CD4-positive, alpha-beta T cell treated with Interleukin-4 for 4 hours (primary cell): Measurements from ENCODE around the gene ACP7.

Experiments
- DNase-seq: peaks from one replicate; pipeline ENCODE4 v3.0.0-alpha.2; 2020

Gene ACP7

GRCh38 chr19:39150807-39151600 is 66.8 kb downstream of the ACP7 start:
- DNase-seq, result no peak

DNA sequence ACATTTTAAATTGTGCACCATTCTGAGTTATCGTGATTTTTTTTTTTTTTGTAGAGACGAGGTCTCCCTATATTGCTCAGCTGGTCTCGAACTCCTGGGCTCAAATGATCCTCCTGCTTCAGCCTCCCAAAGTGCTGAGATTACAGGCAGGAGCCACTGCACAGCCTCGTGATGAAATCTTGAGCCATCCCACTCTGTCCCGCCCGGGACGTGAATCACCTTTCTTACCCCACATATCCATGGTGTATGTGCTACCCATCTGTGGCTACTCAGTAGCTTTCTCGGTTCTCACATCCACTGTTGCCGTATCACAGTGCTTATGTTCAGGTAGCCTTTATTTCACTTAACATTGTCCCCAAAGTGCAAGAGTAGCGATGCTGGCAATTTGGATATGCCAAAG is 67.9 kb downstream of the ACP7 start:
- DNase-seq, result no peak

GRCh38 chr19:39154100-39154628 is 70.0 kb downstream of the ACP7 start:
- no peak for DNase-seq

DNA sequence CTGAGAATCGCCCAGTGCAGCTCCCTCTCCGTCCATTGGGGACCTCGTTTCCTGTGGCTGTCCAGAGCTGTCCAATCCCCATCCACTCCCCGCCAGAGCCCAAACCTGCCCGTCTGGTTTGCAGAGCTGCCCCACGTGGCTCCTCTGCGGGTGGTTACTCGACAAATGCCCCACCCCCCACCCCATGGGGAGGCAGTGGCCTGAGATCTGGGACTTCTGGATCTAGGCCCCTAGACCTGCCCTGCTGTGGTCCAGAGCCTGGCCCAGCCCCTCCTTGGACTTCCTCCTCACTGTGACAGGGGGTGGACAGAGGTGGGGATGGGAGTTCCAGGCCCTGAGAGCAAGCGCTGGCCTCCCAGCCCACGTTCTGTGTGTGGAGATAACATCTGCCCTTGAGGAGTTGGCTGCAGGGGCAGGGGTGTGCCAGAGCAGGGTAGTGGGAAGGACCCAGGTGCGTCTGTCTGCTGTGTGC is 70.5 kb downstream of the ACP7 start:
- DNase-seq, result no peak

- DNase-seq, result no peak
These were observed 71.0 kb downstream of the ACP7 start for GRCh38 chr19:39155114-39155700.

DNA sequence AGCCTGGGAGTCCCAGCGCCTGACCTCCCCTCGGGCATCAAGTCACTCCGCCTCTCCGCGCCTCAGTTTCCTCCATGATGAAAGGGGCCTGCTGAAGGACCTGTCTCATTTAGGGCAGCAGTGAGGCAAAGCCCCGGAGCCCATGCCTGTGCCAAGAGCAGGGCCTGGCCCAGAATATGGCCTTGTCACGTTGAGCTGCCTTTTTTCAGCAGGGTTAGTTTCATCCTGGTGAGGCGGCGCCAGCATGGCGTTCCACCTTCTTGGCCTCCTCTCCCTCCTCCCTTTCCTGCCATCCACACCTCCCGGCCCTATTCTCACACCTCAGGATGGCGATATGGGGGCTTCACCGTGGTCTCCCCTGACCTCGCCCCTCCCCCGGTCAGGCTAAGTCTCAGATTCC is 71.6 kb downstream of the ACP7 start:
- no peak for DNase-seq

GRCh38 chr19:39156326-39157230 is 72.4 kb downstream of the ACP7 start:
- DNase-seq, result no peak

DNA sequence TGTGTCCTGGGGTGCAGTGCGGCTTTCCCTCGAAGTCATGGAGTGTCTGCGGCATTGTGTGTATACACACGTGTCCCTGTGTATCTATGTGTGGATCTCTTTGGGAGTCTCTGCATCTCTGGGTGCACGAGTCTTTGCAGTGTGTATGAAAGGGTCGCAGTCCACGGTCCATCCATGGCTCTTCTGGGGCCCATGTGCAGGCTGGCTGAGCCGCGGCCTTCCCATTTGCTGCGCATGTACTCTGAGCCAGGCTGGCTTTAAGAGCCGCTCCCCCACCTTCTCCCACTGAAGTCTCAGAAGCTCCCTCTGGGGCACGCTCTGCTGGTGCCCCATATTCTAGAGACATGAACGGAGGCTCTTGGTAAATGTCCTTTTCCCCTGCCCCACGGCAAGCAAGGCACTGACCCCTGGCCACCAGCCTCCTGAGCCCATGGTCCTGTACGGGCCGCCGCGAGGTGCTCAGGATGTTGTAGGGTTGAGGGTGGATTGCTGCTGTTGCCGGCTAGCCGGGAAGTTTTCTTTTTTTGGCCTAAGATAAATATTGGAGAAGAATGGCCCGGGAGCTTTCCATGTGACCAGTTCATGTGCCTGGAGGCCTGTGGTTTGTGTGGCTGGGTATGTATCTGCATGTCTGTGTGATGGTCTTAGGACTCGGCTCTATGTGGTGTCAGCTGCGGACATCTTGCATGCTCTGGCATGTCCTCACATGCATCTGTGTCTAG is 73.3 kb downstream of the ACP7 start:
- DNase-seq, result no peak

- no peak for DNase-seq
These were observed 73.8 kb downstream of the ACP7 start for GRCh38 chr19:39157997-39158389.

DNA sequence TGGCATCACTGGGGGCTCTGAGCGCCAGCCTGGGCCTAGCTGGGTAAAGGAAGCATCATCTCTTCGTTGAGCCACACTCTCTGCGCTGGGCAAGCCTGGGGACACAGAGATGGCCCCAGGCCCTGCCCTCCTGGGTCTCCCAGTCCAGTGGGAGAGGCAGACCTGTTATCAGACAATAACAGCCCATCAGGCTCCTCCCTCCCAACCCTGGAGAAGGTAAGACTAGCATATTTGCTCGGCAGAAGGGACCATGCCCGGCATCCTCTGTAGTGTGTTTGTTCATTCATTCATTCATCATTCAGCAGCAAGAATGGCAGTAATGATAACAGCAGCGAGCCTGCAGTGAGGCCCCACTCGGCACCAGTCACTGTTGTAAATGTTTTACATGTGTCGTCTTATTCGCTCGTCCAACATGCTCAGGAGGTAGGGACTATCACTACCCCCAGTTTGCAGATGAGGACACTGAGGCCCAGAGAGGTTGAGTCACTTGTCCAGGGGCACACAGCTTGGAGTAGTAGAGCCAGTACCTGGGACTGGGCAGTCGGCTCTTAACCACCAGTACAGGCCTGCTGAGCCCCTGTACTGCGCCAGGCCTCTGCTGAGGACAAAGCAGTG is 74.6 kb downstream of the ACP7 start:
- DNase-seq, result no peak

DNA sequence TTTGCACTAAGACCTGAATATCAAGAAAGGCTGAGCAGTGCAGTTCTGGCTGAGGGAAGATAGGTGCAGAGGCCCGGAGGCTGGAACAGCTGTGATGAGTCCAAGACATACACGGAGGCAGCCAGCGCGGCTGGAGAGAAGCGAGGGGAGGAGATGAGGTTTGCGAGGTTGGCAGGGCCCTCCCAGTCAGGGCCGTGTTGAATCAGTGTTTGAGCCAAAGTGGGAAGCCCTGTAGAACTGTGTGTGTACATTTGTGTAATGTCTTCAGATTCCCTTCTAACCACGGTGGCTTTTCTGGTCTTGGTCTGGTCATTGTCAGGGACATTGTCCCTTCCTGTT is 76.3 kb downstream of the ACP7 start:
- no peak for DNase-seq
